ENCODE measurements around the gene TTBK2. TPM values are rescaled to one million over a fixed set of nuclear protein-coding genes. Genes with fewer than 3 reads are reported as not detected.

TTBK2 gene
- total RNA-seq, 1 experiment from 2014 or later: 10.6 TPM

GRCh38 chr15:42784705-42785104, 135.9 kb downstream of the TTBK2 start:
- Histone ChIP-seq H3K23ac (ENCODE audit: insufficient read length, low read depth, low read length) (no peak overlapping the region), H3K27ac (ENCODE audit: insufficient read length, low read depth, low read length) (no peak overlapping the region), H3K4me1 (ENCODE audit: insufficient read depth, low read length) (no peaks in the 10 kb centered on the region), H4K20me1 (ENCODE audit: control insufficient read depth, insufficient read depth, insufficient read length) (no peaks in the 10 kb centered on the region), H3K14ac (ENCODE audit: insufficient read depth, low read length) (no peak overlapping the region), H3K9ac (ENCODE audit: extremely low read depth, insufficient read length, low read length) (no peak overlapping the region), H3K23me2 (ENCODE audit: insufficient read length, low read depth, low read length, poor library complexity, severe bottlenecking) (no peaks in the 10 kb centered on the region), H2BK20ac (ENCODE audit: low read depth, low read length, poor library complexity, severe bottlenecking) (no peak overlapping the region), H2BK5ac (ENCODE audit: insufficient read length, low read length) (no peak overlapping the region), H3T11ph (ENCODE audit: low read length) (no peak overlapping the region), H2AFZ (ENCODE audit: low read length) (no peak overlapping the region), H2BK120ac (ENCODE audit: low read depth, low read length, poor library complexity, severe bottlenecking) (no peak overlapping the region), H2BK12ac (ENCODE audit: insufficient read length, low read depth, low read length) (no peak overlapping the region), H4K8ac (replicated peaks; ENCODE audit: insufficient read length, low read depth, low read length) (no peak overlapping the region), H3K4me2 (ENCODE audit: insufficient read depth, insufficient read length, low read length) (no peak overlapping the region), H2BK15ac (ENCODE audit: low read depth, low read length) (no peak overlapping the region), H3K9me3 (ENCODE audit: control insufficient read depth, low read depth, low read length) (no peaks in the 10 kb centered on the region), H3K79me1 (ENCODE audit: insufficient read depth, low read depth, low read length, poor library complexity, severe bottlenecking) (no peaks in the 10 kb centered on the region), H4K91ac (ENCODE audit: insufficient read length, low read depth, low read length) (no peak overlapping the region), H3K27me3 (ENCODE audit: insufficient read depth, low read length) (no peaks in the 10 kb centered on the region), H4K5ac (ENCODE audit: insufficient read length, low read depth, low read length) (no peak overlapping the region), H2AK5ac (ENCODE audit: insufficient read length, low read length) (no peak overlapping the region), H3K18ac (ENCODE audit: insufficient read length, low read depth, low read length) (no peak overlapping the region), H3K79me2 (ENCODE audit: insufficient read depth, low read length) (no peaks in the 10 kb centered on the region), H3K4ac (ENCODE audit: low read depth, low read length) (no peak overlapping the region), H3K56ac (ENCODE audit: insufficient read length, low read depth, low read length) (no peak overlapping the region)
- Mint-ChIP-seq H3K4me3 (no peak overlapping the region), H3K9me3 (no peaks in the 10 kb centered on the region), H3K27ac (no peak overlapping the region; a peak in 1 of 7 replicates), H3K4me1 (peaks cover 5% of the 10 kb centered on the region in 2 experiments; a peak in 2 of 4 replicates), H3K36me3 (ENCODE audit: insufficient read depth in 1 of 3, low read depth in 3 of 3) (peaks cover 2 to 8% (median 3%) of the 10 kb centered on the region in 3 experiments; a peak in 5 of 7 replicates), H3K27me3 (ENCODE audit: low read depth) (no peaks in the 10 kb centered on the region)
- WGBS (ENCODE audit: extremely low coverage, insufficient read length, low lambda C conversion rate): no CpG with 5 or more reads among the region's 1 CpG
- DNase-seq: no peak
- TF ChIP-seq CTCF (conservative IDR thresholded peaks at IDR 0.05): no peak

All from H9 (cell line).